Brain microvascular endothelial cell (primary cell): ENCODE data around the gene MT1X.
"Not testable (repeated sequence)": the region's sequence is repeated elsewhere in the genome, so short reads cannot be mapped to it uniquely, and the experiment has no call there.

Experiments used
- DNase-seq: peaks from one replicate; pipeline ENCODE4 v3.0.0-alpha.2; 2020
- H3K27ac ChIP-seq: fragments of 250-450 bp; sonication (Bioruptor Pico); 2 replicates; pipeline ENCODE4 v1.5.1; 2020; ENCODE audit warnings: mild to moderate bottlenecking, moderate library complexity
- H3K27me3 ChIP-seq: fragments of 250-450 bp; sonication (Bioruptor Pico); replicated peaks from 2 replicates; pipeline ENCODE4 v1.5.1; 2020; ENCODE audit warnings: mild to moderate bottlenecking
- H3K36me3 ChIP-seq: fragments of 250-450 bp; sonication (Bioruptor Pico); replicated peaks from 2 replicates; pipeline ENCODE4 v1.5.1; 2020; ENCODE audit warnings: mild to moderate bottlenecking
- H3K4me3 ChIP-seq: 2 replicates; pipeline ENCODE4 v1.5.1; 2011; ENCODE audit warnings: low read depth, mild to moderate bottlenecking, control low read depth, low read length, moderate library complexity
- CTCF ChIP-seq: IDR thresholded peaks from 2 replicates; pipeline ENCODE4 v1.5.1; 2011; ENCODE audit warnings: low read depth, mild to moderate bottlenecking, moderate library complexity, low read length, control low read depth, inconsistent platforms; ENCODE audit errors: missing control alignments
- in situ Hi-C: cut with HindIII; loops from 2 replicates; pipeline ENCODE4 v1.10.0; 2017; ENCODE audit warnings: low sequenced_read_pairs, low pct_ligation_motif_present

The MT1X gene

DNA sequence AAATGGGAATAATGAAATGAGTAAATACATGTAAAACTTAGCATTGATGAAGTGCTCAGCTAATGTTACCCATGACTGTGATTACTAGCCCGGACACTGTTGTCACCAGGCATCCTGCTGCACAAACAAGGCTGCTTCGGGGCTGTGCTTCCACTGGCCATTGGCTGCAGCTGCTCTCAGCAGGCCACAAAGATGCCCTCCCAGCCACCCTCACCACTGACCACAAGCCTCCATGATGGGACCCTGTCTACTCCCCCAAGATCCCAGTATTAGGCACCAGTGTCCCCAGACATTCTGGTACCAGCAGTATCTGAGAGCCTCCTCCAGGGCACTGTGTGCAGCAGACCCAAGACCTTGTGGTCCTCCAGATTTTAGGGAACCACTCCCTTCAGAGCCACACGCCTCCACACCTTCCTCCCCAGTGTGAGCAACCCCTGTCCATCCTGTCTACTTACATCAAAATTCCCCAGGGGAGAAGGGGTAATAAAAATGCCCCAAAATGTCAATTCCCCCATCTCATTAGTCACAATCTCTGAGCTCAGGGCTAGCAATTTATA is 28.0 kb downstream of the MT1X start:
- Histone ChIP-seq H3K27ac (no peak overlapping the region), H3K4me3 (no peak overlapping the region), H3K27me3 (no peaks in the 10 kb centered on the region), H3K36me3 (no peaks in the 10 kb centered on the region)
- DNase-seq, result no peak
- no peak for TF ChIP-seq CTCF
- in situ Hi-C loops, result no loop called here

DNA sequence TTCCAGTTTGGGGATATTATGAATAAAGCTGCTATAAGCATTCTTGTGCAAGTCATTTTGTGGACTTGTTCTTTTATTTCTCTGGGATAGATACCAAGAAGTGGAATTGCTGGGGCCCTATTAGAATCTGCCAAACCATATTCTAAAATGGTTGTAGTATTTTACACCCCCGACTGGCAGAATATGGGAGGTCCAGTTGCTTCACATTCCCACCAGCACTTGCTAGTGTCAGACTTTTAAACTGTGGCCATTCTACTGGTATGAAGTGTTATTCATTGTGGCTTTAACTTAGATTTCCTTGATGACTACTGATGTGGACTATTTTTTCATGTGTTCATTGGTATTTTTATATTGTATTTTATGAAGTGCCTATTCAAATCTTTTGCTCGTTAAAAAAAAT is 29.6 kb downstream of the MT1X start:
- TF ChIP-seq CTCF, result no peak
- no peaks in the 10 kb centered on the region for H3K36me3 ChIP-seq
- H3K4me3 ChIP-seq, result no peak overlapping the region
- H3K27me3 ChIP-seq, result no peaks in the 10 kb centered on the region
- in situ Hi-C loops, result no loop called here
- H3K27ac ChIP-seq, result no peak overlapping the region
- no peak for DNase-seq

DNA sequence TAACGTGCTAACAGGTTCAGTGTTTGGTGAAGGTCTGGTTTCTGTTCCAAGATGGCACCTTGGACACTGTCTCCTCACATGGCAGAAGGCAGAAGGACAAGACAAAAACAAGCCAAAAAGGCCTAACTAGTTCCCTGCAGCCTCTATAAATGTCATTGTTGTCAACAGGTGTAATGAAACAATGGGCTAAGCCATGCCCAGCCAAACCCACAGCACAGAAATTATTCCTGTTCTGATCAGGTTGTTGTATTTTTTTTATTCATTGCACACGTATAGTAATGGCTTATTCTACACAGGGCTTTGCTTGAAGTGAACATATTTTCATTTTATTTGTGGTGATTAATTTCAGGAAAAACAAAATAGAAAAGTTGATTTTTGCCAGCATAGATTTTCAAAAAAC is 31.5 kb downstream of the MT1X start:
- no peaks in the 10 kb centered on the region for H3K36me3 ChIP-seq
- DNase-seq, result no peak
- no peaks in the 10 kb centered on the region for H3K27me3 ChIP-seq
- H3K4me3 ChIP-seq, result no peak overlapping the region
- H3K27ac ChIP-seq, result no peak overlapping the region
- no peak for TF ChIP-seq CTCF
- in situ Hi-C loops, result no loop called here

DNA sequence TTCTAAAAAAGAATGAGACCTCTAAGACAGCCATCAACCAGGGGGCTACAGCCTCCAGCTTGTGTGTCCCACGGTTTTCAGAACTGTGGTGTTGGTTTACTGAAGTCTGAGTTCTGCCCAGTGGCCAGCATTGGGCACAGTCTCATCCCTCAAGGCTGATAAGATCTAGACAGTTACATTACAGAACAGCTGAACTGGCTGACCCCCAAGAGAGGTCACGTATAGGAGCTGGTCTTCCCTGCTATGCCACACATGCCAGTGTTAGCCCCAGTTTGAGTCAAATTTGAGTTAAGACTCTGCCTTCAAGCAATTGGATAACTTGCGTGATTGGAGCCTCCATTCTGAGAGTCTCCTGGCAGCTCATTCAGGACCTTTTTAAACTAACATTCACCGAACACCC is 32.9 kb downstream of the MT1X start:
- Histone ChIP-seq H3K36me3 (no peaks in the 10 kb centered on the region), H3K4me3 (no peak overlapping the region), H3K27me3 (no peaks in the 10 kb centered on the region), H3K27ac (no peak overlapping the region)
- no peak for DNase-seq
- TF ChIP-seq CTCF, result no peak
- in situ Hi-C loops, result no loop called here

DNA sequence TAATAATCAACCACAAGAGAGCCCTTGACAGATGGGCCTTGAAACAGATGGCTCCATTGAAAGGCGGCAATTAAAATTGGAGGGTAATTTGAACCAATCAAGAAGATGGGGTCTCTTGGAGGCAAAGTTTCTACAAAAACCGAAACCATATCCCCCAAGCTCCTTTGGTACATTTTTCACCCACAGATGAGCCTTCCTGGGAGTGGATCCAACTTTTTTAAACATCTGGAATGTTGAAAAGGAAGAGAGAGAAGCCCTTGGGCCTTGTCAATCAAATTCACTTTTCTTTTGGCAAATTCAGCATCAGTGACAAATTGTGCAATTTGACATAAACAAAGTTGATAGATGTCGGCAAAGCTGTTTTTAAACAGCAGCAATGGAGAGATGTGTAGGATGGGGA is 34.5 kb downstream of the MT1X start:
- no peak for DNase-seq
- Histone ChIP-seq H3K4me3 (no peak overlapping the region), H3K27me3 (no peaks in the 10 kb centered on the region), H3K36me3 (no peaks in the 10 kb centered on the region), H3K27ac (no peak overlapping the region)
- in situ Hi-C loops, result no loop called here
- no peak for TF ChIP-seq CTCF

DNA sequence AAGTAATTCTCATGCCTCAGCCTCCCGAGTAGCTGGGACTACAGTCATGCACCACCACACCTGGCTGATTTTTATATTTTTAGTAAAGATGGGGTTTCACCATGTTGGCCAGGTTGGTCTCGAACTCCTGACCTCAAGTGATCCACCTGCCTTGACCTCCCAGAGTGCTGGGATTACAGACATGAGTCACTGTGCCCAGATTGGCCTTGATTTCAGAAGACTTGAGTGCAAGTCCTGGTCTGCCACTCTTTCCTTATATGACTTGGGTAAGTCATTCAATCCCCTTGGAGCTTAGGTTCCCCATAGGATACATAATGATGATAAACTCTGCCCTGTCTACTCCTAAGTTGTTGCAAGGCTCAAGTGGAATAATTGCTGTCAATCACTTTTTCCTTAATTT is 35.3 kb downstream of the MT1X start:
- H3K4me3 ChIP-seq, H3K27me3 ChIP-seq, DNase-seq, H3K27ac ChIP-seq, H3K36me3 ChIP-seq, in situ Hi-C loops: not testable (repeated sequence)
